Spleen (tissue), 11 donors: ENCODE measurements around the gene LRRC28. TPM values are rescaled to one million over a fixed set of nuclear protein-coding genes. Genes with fewer than 3 reads are reported as not detected.

Experiments used
- DNase-seq: peaks from one replicate; pipeline ENCODE4 v3.0.0-alpha.2; 2020
- H3K27ac ChIP-seq, 8 donors: fragments of 200-600 bp; sonication (generic) in 7 of 8; 1 replicate in 4 of 8; 2 replicates in 4 of 8; pipeline versions ENCODE4 v1.5.0 to v1.8.0; 2016 to 2021; ENCODE audit warnings: inconsistent platforms in 4 of 8, mild to moderate bottlenecking in 4 of 8, moderate library complexity in 1 of 8
- H3K27me3 ChIP-seq, 7 donors: fragments of 200-600 bp; sonication (generic) in 6 of 7; replicated peaks in 1 of 7; 1 replicate in 4 of 7; 2 replicates in 3 of 7; pipeline versions ENCODE4 v1.5.0 to v1.8.0; 2016 to 2021; ENCODE audit warnings: inconsistent platforms in 3 of 7, mild to moderate bottlenecking in 1 of 7
- H3K36me3 ChIP-seq, 6 donors: fragments of 200-600 bp; sonication (generic) in 5 of 6; 1 replicate in 4 of 6; 2 replicates in 2 of 6; pipeline versions ENCODE4 v1.5.0 to v1.8.0; 2016 to 2021; ENCODE audit warnings: inconsistent platforms in 2 of 6
- H3K4me1 ChIP-seq, 6 donors: fragments of 200-600 bp; sonication (generic) in 5 of 6; 1 replicate in 3 of 6; 2 replicates in 3 of 6; pipeline versions ENCODE4 v1.5.0 to v1.8.0; 2016 to 2021; ENCODE audit warnings: inconsistent platforms in 3 of 6
- H3K4me3 ChIP-seq, 8 donors: fragments of 200-600 bp; sonication (generic) in 7 of 8; 1 replicate in 4 of 8; 2 replicates in 4 of 8; pipeline versions ENCODE4 v1.5.0 to v1.8.0; 2016 to 2021; ENCODE audit warnings: inconsistent platforms in 4 of 8, mild to moderate bottlenecking in 4 of 8, moderate library complexity in 2 of 8
- H3K9me3 ChIP-seq, 8 donors: fragments of 200-600 bp; sonication (generic) in 7 of 8; 1 replicate in 4 of 8; 2 replicates in 4 of 8; pipeline versions ENCODE4 v1.5.0 to v1.8.0; 2016 to 2021; ENCODE audit warnings: inconsistent platforms in 4 of 8
- POLR2A ChIP-seq, 3 donors: fragments of 450-650 bp; IDR thresholded peaks; one replicate each; pipeline ENCODE4 v1.5.1; 2017; ENCODE audit warnings: antibody characterized with exemption in 3 of 3, mild to moderate bottlenecking in 1 of 3
- POLR2AphosphoS5 ChIP-seq, 3 donors: sonication (generic); formaldehyde crosslinking; IDR thresholded peaks; one replicate each; pipeline ENCODE4 v1.5.1; 2017; ENCODE audit warnings: antibody characterized with exemption in 3 of 3
- WGBS, 5 donors: extraction: QIAGEN DNeasy Blood & Tissue Kit in 3 of 5; methylation state at CpG; one replicate each; pipeline versions ENCODE4 v1.1.5 to v1.1.7; 2013 to 2018; 5-methylcytosine and 5-hydroxymethylcytosine counted together
- intact Hi-C: fragments of 100-400 bp; cut with DNase I; formaldehyde crosslinking; loops from one replicate; pipeline ENCODE4 v1.15.0; 2023; ENCODE audit warnings: low total_unique reads
- polyA plus RNA-seq, 3 donors: library from polyadenylated mRNA; stranded (reverse); fragments of 200-250 nt; gene quantifications; one replicate each; pipeline ENCODE4 v1.2.1, GENCODE V29; 2013
- total RNA-seq, 7 donors: library from RNA; depleted of rRNA in 3 of 7; stranded (reverse); fragments of >200 nt in 3 of 7; fragmentation: NEBNext Ultra II Directional in 4 of 7; extraction: Animal tissue kit (Norgen Biotek cat#: 25700) in 4 of 7; gene quantifications; one replicate each; pipeline versions ENCODE4 v1.1.0 to v1.2.1, GENCODE V29; 2016 to 2021
- TF ChIP-seq, protein P1 (sequence below), 11 experiments: fragments of 200-600 bp in 7 of 11; fragments of 450-650 bp in 4 of 11; sonication (generic) in 4 of 11; IDR thresholded peaks in 8 of 11; conservative IDR thresholded peaks in 3 of 11; 1 replicate in 7 of 11; 2 replicates in 4 of 11; pipeline versions ENCODE4 v1.4.0 to v1.8.0; 2016 to 2021; ENCODE audit warnings: antibody characterized with exemption in 11 of 11, inconsistent platforms in 4 of 11, mild to moderate bottlenecking in 1 of 11
- donor health status: healthy with polysubstance abuse.
- donor health status: DM: no; HTN: no; CAD: no; lungs with moderate emphysema.
- donor health status: DM: no; HTN: no; CAD: no.
- donor health status: Bipolar disorder and iron deficiency.
- donor health status: healthy.
- donor health status: DM: no; HTN: no; CAD: no.
- donor health status: DM: yes; HTN: yes; CAD: no.

The LRRC28 gene
- total and polyA plus RNA-seq, 10 donors = 6.0 to 63.3 (median 24.2) TPM

- Histone ChIP-seq H3K4me3 (no peak overlapping the region), H3K36me3 (no peaks in the 10 kb centered on the region), H3K9me3 (no peaks in the 10 kb centered on the region), H3K4me1 (peaks cover 21 to 82% (median 47%) of the 10 kb centered on the region in 6 donors), H3K27ac (peak overlapping the region in 1 of 8 donors; percentile 53), H3K27me3 (no peaks in the 10 kb centered on the region)
- TF ChIP-seq, protein P1, sequence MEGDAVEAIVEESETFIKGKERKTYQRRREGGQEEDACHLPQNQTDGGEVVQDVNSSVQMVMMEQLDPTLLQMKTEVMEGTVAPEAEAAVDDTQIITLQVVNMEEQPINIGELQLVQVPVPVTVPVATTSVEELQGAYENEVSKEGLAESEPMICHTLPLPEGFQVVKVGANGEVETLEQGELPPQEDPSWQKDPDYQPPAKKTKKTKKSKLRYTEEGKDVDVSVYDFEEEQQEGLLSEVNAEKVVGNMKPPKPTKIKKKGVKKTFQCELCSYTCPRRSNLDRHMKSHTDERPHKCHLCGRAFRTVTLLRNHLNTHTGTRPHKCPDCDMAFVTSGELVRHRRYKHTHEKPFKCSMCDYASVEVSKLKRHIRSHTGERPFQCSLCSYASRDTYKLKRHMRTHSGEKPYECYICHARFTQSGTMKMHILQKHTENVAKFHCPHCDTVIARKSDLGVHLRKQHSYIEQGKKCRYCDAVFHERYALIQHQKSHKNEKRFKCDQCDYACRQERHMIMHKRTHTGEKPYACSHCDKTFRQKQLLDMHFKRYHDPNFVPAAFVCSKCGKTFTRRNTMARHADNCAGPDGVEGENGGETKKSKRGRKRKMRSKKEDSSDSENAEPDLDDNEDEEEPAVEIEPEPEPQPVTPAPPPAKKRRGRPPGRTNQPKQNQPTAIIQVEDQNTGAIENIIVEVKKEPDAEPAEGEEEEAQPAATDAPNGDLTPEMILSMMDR (IDR thresholded peaks at IDR 0.05 in 8 of 11, conservative IDR thresholded peaks at IDR 0.05 in 3 of 11) = no peak
- DNase-seq = peak; percentile 71
- intact Hi-C loops = no loop called here
- 82 to 88% (median 87%) methylated on average over 19 to 24 of the region's 24 CpGs for WGBS, 5 donors
These were observed 183.3 kb downstream of the LRRC28 start for GRCh38 chr15:99434506-99435112.

DNA sequence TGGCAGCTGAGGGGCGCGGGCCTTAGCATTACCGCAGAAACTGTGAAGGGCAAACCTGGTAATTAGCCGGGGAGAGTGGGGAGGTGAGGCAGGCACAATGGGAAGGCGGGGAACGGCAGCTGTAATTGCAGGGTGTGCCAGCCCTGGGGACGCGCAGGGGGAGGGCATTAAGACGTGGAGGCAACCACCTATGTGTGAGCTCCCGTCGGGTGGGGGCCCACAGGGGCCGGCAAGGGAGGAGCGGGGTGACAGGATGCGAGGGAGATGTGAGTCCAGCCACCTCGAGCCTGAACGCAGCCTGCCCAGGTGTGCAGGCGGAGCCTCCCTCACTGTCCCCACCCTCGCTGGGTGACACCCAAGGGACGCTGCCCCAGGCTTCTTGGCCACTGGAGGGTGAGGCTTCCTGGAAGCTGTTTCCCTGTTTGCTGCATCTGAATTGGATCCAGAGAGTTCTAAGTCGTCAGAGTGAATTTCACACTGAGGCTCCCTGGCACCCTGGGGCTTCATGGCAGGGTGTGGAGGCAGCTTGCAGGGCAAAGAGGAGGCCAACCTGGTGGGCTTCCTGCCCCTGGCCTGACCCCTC, 183.9 kb downstream of the LRRC28 start:
- H3K4me3 ChIP-seq = no peak overlapping the region

DNA sequence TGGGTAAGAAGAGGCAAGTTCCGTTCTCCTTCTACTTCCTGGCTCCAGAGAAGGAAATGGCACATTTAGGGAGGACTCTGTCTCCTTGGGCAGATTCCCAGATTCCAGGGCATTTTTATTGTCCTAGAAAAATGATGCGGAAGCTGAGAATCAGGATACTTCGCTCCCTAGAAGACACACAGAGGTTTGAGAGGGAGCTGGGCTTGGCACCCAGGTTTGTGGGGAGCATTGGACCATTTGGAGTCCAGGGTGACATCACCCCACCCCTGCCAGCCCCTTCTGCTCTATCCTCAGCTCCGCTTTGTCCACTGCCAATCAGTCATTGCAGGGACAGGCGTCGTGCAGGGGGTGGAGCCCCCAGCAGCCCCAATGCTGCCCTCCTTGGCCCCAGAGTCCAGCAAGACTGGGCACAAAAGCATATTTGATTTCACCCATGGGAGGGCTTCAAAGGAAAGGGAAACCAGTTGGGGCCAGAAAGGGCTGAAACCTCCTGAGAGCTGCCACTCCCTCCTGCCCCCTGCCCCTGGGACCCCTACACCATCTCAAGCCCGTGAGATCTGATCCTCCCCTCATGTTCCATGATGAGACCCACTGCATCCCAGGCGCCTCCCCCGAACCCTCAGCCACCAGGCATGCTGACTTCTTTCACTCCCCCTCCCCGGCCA, 184.7 kb downstream of the LRRC28 start:
- WGBS, 5 donors = 57 to 76% (median 72%) methylated on average over 10 of the region's 10 CpGs
- Histone ChIP-seq H3K4me1 (peaks cover 21 to 79% (median 46%) of the 10 kb centered on the region in 6 donors), H3K9me3 (no peaks in the 10 kb centered on the region), H3K27me3 (no peaks in the 10 kb centered on the region), H3K36me3 (no peaks in the 10 kb centered on the region), H3K4me3 (no peak overlapping the region), H3K27ac (peak overlapping the region in 6 of 8 donors; percentile 9 to 60 (median 50))
- no peak for TF ChIP-seq POLR2AphosphoS5 (IDR thresholded peaks at IDR 0.05)
- TF ChIP-seq, protein P1 (IDR thresholded peaks at IDR 0.05 in 8 of 11, conservative IDR thresholded peaks at IDR 0.05 in 3 of 11) = no peak
- TF ChIP-seq POLR2A (IDR thresholded peaks at IDR 0.05) = no peak
- no peak for DNase-seq
- intact Hi-C loops = no loop called here

More for the DNA sequence above, 183.9 kb downstream of the LRRC28 start:
- DNase-seq = peak; percentile 83
- intact Hi-C loops = no loop called here
- H3K27ac ChIP-seq = peak overlapping the region in 6 of 8 donors; percentile 9 to 60 (median 50)
- WGBS, 5 donors = 54 to 76% (median 58%) methylated on average over 18 to 20 of the region's 20 CpGs
- H3K27me3 ChIP-seq = no peaks in the 10 kb centered on the region
- TF ChIP-seq, protein P1 (IDR thresholded peaks at IDR 0.05 in 8 of 11, conservative IDR thresholded peaks at IDR 0.05 in 3 of 11) = no peak
- TF ChIP-seq POLR2A (IDR thresholded peaks at IDR 0.05) (no peak), POLR2AphosphoS5 (IDR thresholded peaks at IDR 0.05) (peak in 2 of 3 donors; percentile 25 to 28)
- no peaks in the 10 kb centered on the region for H3K9me3 ChIP-seq
- peaks cover 21 to 82% (median 47%) of the 10 kb centered on the region in 6 donors for H3K4me1 ChIP-seq
- H3K36me3 ChIP-seq = no peaks in the 10 kb centered on the region
